ENCODE measurements around the gene NRXN2. TPM values are rescaled to one million over a fixed set of nuclear protein-coding genes. Genes with fewer than 3 reads are reported as not detected.

The NRXN2 gene
- total and polyA plus RNA-seq, 2 of the 13 experiments (the other 11 are each of a cell fraction or from before 2014, with no cell fraction given): not detected

DNA sequence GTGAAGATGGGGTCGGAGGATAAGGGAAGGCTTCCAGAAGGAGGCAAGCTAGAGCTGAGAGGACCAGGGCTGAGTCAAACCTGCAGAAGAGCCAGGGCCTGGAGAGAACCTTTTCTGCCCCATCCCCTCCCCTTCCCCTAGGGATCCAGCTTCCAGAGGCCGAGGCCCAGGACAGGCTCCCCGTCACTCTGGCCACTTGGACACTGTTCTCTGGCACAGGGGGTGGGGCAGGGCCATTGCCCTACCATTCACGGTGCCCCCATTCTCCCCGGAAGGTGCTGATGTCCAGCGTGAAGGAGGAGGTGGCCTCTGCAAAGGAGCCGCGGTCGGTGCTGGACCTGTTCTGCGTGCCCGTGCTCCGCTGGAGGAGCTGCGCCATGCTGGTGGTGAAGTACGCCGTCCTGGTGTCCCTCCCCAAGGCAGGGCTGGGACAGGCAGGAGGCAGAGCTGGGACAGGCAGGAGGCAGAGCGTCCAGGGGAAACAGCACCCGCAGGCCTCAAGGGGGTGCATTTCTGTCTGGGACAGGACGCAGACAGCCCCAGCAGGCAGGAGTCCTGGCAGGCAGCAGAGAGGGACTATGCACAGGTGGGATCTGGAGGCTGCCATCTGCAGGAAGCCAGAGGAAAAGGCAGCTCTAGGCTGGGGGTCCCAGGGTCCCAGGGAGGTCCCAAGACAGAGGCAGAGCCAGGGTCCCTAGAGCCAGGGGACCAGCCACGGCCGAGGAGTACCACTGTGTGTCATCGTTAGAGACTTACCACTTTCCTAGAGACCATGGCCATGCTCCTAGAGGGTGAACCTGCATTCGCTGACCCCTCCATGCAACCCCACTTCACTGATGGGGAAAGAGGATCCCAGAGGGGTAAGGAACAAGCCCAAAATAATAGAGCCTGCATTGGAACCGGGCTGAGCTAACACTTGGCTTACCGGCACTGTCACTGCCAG, 157.8 kb downstream of the NRXN2 start (continued):
- TF ChIP-seq RAD21 (CRISPR knock-in tag; IDR thresholded peaks at IDR 0.05) (peak; percentile 39; the same call in 1 of the 2 replicates), NR2F1 (CRISPR knock-in tag; IDR thresholded peaks at IDR 0.05) (no peak), ZNF563 (CRISPR knock-in tag; IDR thresholded peaks at IDR 0.05) (peak; percentile 76; the same call in 1 of the 2 replicates), FOXP1 (IDR thresholded peaks at IDR 0.05) (no peak), FOXP1 (CRISPR knock-in tag; IDR thresholded peaks at IDR 0.05) (no peak), GTF2F1 (IDR thresholded peaks at IDR 0.05; ENCODE audit: low read length) (no peak), ATF1 (CRISPR knock-in tag; IDR thresholded peaks at IDR 0.05) (no peak)
- TF ChIP-seq, protein P1, sequence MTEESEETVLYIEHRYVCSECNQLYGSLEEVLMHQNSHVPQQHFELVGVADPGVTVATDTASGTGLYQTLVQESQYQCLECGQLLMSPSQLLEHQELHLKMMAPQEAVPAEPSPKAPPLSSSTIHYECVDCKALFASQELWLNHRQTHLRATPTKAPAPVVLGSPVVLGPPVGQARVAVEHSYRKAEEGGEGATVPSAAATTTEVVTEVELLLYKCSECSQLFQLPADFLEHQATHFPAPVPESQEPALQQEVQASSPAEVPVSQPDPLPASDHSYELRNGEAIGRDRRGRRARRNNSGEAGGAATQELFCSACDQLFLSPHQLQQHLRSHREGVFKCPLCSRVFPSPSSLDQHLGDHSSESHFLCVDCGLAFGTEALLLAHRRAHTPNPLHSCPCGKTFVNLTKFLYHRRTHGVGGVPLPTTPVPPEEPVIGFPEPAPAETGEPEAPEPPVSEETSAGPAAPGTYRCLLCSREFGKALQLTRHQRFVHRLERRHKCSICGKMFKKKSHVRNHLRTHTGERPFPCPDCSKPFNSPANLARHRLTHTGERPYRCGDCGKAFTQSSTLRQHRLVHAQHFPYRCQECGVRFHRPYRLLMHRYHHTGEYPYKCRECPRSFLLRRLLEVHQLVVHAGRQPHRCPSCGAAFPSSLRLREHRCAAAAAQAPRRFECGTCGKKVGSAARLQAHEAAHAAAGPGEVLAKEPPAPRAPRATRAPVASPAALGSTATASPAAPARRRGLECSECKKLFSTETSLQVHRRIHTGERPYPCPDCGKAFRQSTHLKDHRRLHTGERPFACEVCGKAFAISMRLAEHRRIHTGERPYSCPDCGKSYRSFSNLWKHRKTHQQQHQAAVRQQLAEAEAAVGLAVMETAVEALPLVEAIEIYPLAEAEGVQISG (CRISPR knock-in tag; IDR thresholded peaks at IDR 0.05): peak; percentile 29; the same call in 1 of the 2 replicates
- TF ChIP-seq, protein P2, sequence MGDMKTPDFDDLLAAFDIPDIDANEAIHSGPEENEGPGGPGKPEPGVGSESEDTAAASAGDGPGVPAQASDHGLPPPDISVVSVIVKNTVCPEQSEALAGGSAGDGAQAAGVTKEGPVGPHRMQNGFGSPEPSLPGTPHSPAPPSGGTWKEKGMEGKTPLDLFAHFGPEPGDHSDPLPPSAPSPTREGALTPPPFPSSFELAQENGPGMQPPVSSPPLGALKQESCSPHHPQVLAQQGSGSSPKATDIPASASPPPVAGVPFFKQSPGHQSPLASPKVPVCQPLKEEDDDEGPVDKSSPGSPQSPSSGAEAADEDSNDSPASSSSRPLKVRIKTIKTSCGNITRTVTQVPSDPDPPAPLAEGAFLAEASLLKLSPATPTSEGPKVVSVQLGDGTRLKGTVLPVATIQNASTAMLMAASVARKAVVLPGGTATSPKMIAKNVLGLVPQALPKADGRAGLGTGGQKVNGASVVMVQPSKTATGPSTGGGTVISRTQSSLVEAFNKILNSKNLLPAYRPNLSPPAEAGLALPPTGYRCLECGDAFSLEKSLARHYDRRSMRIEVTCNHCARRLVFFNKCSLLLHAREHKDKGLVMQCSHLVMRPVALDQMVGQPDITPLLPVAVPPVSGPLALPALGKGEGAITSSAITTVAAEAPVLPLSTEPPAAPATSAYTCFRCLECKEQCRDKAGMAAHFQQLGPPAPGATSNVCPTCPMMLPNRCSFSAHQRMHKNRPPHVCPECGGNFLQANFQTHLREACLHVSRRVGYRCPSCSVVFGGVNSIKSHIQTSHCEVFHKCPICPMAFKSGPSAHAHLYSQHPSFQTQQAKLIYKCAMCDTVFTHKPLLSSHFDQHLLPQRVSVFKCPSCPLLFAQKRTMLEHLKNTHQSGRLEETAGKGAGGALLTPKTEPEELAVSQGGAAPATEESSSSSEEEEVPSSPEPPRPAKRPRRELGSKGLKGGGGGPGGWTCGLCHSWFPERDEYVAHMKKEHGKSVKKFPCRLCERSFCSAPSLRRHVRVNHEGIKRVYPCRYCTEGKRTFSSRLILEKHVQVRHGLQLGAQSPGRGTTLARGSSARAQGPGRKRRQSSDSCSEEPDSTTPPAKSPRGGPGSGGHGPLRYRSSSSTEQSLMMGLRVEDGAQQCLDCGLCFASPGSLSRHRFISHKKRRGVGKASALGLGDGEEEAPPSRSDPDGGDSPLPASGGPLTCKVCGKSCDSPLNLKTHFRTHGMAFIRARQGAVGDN (CRISPR knock-in tag; IDR thresholded peaks at IDR 0.05): peak; percentile 39; the same call in 1 of the 2 replicates
